COR-L47 (cell line): ENCODE data around the gene LRRC27.
"Not testable (repeated sequence)": the region's sequence is repeated elsewhere in the genome, so short reads cannot be mapped to it uniquely, and the experiment has no call there.

Experiments
- DNase-seq: peaks from one replicate; lab custom pipeline; 2025; lab: John Stamatoyannopoulos, UW

Gene LRRC27

GRCh38 chr10:132314881-132315280 lies 17.1 kb upstream of the LRRC27 start:
- not testable (repeated sequence) for DNase-seq

GRCh38 chr10:132316133-132316532 lies 15.9 kb upstream of the LRRC27 start:
- no peak for DNase-seq

GRCh38 chr10:132317477-132317876 lies 14.5 kb upstream of the LRRC27 start:
- DNase-seq, result not testable (repeated sequence)

GRCh38 chr10:132319853-132320653 lies 11.9 kb upstream of the LRRC27 start:
- no peak for DNase-seq

- DNase-seq, result no peak
Observed at GRCh38 chr10:132320654-132321469, 11.1 kb upstream of the LRRC27 start.

- DNase-seq, result no peak
Observed at GRCh38 chr10:132321726-132322125, 10.3 kb upstream of the LRRC27 start.

- DNase-seq, result no peak
Observed at GRCh38 chr10:132322586-132323048, 9.4 kb upstream of the LRRC27 start.

GRCh38 chr10:132324186-132324585 lies 7.8 kb upstream of the LRRC27 start:
- DNase-seq, result no peak

- no peak for DNase-seq
Observed at GRCh38 chr10:132326344-132326889, 5.6 kb upstream of the LRRC27 start.

GRCh38 chr10:132326925-132327324 lies 5.1 kb upstream of the LRRC27 start:
- no peak for DNase-seq

GRCh38 chr10:132328106-132328505 lies 3.9 kb upstream of the LRRC27 start:
- no peak for DNase-seq

- no peak for DNase-seq
Observed at GRCh38 chr10:132328738-132329137, 3.3 kb upstream of the LRRC27 start.

- DNase-seq, result no peak
Observed at GRCh38 chr10:132329565-132330485, 2.2 kb upstream of the LRRC27 start.

- no peak for DNase-seq
Observed at GRCh38 chr10:132330486-132330833, 1.5 kb upstream of the LRRC27 start.

GRCh38 chr10:132332433-132332754 lies 401 bp downstream of the LRRC27 start:
- no peak for DNase-seq

GRCh38 chr10:132333386-132333785 lies 1.4 kb downstream of the LRRC27 start:
- DNase-seq, result no peak

GRCh38 chr10:132334631-132335188 lies 2.7 kb downstream of the LRRC27 start:
- no peak for DNase-seq

GRCh38 chr10:132335189-132336063 lies 3.4 kb downstream of the LRRC27 start:
- no peak for DNase-seq

- no peak for DNase-seq
Observed at GRCh38 chr10:132336064-132336746, 4.2 kb downstream of the LRRC27 start.

GRCh38 chr10:132336919-132337407 lies 5.0 kb downstream of the LRRC27 start:
- no peak for DNase-seq
